Measurements from ENCODE around the gene TIAM2. TPM values are rescaled to one million over a fixed set of nuclear protein-coding genes. Genes with fewer than 3 reads are reported as not detected.

Gene TIAM2
- total and polyA plus RNA-seq, 10 of the 15 experiments (the other 5 are each of a cell fraction or from before 2014, with no cell fraction given), result 1.1 to 10.5 (median 2.3) TPM

DNA sequence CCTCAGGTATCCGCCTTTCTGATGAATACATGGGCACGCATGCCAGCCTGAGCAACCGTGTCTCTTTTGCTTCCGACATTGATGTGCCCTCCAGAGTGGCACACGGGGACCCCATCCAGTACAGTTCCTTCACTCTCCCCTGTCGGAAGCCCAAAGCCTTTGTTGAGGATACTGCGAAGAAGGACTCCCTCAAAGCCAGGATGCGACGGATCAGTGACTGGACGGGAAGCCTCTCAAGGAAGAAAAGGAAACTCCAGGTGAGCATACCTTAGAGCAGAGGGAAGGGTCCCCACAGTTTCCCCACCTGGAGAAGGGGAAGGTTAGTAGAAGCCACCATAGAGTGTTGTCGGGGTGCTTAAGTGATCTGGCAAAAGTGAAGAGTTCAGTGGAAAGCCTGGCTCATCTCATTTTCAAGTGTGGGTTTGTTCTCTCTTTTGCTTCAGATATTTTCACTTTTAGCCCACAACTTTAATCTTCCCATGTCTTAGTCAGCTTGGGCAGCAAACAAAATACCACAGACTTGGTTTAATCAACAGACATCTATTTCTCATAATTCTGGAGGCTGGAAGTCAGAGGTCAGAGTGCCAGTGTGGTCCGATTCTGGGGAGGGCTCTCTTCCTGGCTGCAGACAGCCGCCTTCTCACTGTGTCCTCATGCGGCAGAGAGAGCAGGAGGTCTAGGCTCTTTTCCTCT is 135.2 kb downstream of the TIAM2 start:
- no peaks in the 10 kb centered on the region for H3K4me1 ChIP-seq (ENCODE audit: control insufficient read depth, insufficient read depth, low read length)
- no peaks in the 10 kb centered on the region for H3K79me2 ChIP-seq (ENCODE audit: control insufficient read depth, insufficient read depth, low read length)
- in situ Hi-C loops (cut with MboI) (no loop called here), intact Hi-C loops (cut with micrococcal nuclease; ENCODE audit: unreplicated experiment) (no loop called here)
- H3K27me3 ChIP-seq (replicated peaks in 1 of 2; ENCODE audit: control insufficient read depth in 2 of 2, insufficient read depth in 2 of 2, low read length in 1 of 2), result no peaks in the 10 kb centered on the region; a peak in 1 of 4 replicates
- 83% methylated on average over 14 of the region's 14 CpGs for WGBS (ENCODE audit: insufficient coverage, insufficient replicate concordance, low lambda C conversion rate, missing lambda C conversion rate)
- BruUV-seq (replicated peaks), result no TSS peak
- no peak for FAIRE-seq
- no peak overlapping the region for H2AFZ ChIP-seq (ENCODE audit: control insufficient read depth, low read depth, low read length)
- H3K4me3 ChIP-seq, result no peak overlapping the region
- H3K4me2 ChIP-seq (ENCODE audit: control insufficient read depth, insufficient read depth), result no peak overlapping the region
- ChIA-PET SMC1A (ENCODE audit: uncharacterized antibody, unreplicated experiment) (no interaction called here), RAD21 (ENCODE audit: unreplicated experiment) (no interaction called here), CTCF (no interaction called here), POLR2A (interaction anchor here (0.6 to 1.1 kb wide), 2 partner anchors 17 to 28 kb away, joined by 3 read pairs; no protein-coding TSS in a partner anchor)
- no peak for ATAC-seq
- no peak overlapping the region for H3K27ac ChIP-seq (ENCODE audit: control insufficient read depth, insufficient read depth)
- no peak for DNase-seq (ENCODE audit: low read depth, low spot score)
- no peaks in the 10 kb centered on the region for H3K36me3 ChIP-seq (ENCODE audit: control insufficient read depth in 2 of 2, insufficient read depth in 2 of 2, low read length in 1 of 2)
- TF ChIP-seq BHLHE40 (IDR thresholded peaks at IDR 0.05; ENCODE audit: borderline replicate concordance in 1 of 2, low read depth in 2 of 2, low read length in 1 of 2) (no peak), STAT1 (conservative IDR thresholded peaks at IDR 0.05) (no peak), SRF (IDR thresholded peaks at IDR 0.05; ENCODE audit: low read depth in 2 of 2, low read length in 2 of 2) (no peak), CBX3 (IDR thresholded peaks at IDR 0.05; ENCODE audit: borderline replicate concordance, low read depth) (no peak), PAX8 (IDR thresholded peaks at IDR 0.05) (no peak), FOS (IDR thresholded peaks at IDR 0.05; ENCODE audit: borderline replicate concordance, extremely low read depth, insufficient read length) (no peak), BCL11A (IDR thresholded peaks at IDR 0.05; ENCODE audit: low read depth, low read length) (no peak), YBX1 (IDR thresholded peaks at IDR 0.05) (no peak), ZSCAN29 (IDR thresholded peaks at IDR 0.05) (no peak)
- TF ChIP-seq, protein P1, sequence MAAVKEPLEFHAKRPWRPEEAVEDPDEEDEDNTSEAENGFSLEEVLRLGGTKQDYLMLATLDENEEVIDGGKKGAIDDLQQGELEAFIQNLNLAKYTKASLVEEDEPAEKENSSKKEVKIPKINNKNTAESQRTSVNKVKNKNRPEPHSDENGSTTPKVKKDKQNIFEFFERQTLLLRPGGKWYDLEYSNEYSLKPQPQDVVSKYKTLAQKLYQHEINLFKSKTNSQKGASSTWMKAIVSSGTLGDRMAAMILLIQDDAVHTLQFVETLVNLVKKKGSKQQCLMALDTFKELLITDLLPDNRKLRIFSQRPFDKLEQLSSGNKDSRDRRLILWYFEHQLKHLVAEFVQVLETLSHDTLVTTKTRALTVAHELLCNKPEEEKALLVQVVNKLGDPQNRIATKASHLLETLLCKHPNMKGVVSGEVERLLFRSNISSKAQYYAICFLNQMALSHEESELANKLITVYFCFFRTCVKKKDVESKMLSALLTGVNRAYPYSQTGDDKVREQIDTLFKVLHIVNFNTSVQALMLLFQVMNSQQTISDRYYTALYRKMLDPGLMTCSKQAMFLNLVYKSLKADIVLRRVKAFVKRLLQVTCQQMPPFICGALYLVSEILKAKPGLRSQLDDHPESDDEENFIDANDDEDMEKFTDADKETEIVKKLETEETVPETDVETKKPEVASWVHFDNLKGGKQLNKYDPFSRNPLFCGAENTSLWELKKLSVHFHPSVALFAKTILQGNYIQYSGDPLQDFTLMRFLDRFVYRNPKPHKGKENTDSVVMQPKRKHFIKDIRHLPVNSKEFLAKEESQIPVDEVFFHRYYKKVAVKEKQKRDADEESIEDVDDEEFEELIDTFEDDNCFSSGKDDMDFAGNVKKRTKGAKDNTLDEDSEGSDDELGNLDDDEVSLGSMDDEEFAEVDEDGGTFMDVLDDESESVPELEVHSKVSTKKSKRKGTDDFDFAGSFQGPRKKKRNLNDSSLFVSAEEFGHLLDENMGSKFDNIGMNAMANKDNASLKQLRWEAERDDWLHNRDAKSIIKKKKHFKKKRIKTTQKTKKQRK (IDR thresholded peaks at IDR 0.05; ENCODE audit: low read depth, low read length), result no peak
- TF ChIP-seq, protein P2, sequence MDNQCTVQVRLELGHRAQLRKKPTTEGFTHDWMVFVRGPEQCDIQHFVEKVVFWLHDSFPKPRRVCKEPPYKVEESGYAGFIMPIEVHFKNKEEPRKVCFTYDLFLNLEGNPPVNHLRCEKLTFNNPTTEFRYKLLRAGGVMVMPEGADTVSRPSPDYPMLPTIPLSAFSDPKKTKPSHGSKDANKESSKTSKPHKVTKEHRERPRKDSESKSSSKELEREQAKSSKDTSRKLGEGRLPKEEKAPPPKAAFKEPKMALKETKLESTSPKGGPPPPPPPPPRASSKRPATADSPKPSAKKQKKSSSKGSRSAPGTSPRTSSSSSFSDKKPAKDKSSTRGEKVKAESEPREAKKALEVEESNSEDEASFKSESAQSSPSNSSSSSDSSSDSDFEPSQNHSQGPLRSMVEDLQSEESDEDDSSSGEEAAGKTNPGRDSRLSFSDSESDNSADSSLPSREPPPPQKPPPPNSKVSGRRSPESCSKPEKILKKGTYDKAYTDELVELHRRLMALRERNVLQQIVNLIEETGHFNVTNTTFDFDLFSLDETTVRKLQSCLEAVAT (IDR thresholded peaks at IDR 0.05), result no peak
- H3K9me3 ChIP-seq (replicated peaks; ENCODE audit: control insufficient read depth, insufficient read depth, low read length), result no peaks in the 10 kb centered on the region
- no peak overlapping the region for H3K9ac ChIP-seq (ENCODE audit: control insufficient read depth, insufficient read depth, low read length)
- no peaks in the 10 kb centered on the region for H4K20me1 ChIP-seq (ENCODE audit: control insufficient read depth, insufficient read depth)

Measured in GM12878 (cell line).